GM18858 (cell line): Measurements from ENCODE around the gene HOXD9.

Experiments used
- ATAC-seq: cut with Tn5 transposase; IDR thresholded peaks from one replicate; pipeline ENCODE4 v1.9.1; 2021; ENCODE audit not compliant: unreplicated experiment

HOXD9 gene

GRCh38 chr2:176137906-176138305 lies 15.4 kb downstream of the HOXD9 start:
- no peak for ATAC-seq

DNA sequence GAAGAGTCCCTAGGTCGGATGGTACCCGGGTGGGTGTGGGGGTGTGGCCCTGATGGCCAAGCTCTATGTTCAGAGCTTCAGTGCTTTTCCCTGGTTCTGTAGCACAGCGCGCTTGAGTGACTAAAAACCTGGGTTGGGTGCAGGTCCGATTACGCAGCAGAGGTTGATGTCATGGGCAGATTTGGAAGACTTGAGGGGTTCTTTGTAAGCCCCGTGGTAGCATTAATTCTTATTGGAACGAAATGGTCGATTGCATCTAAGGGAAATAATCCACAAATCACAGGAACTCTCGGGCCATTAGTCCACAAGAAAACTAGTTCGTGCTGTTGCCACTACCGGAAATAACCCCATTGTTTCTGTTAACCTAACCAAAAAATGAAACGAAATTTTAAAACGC lies 16.0 kb downstream of the HOXD9 start:
- ATAC-seq, result no peak

GRCh38 chr2:176138923-176139660 lies 16.6 kb downstream of the HOXD9 start:
- no peak for ATAC-seq

GRCh38 chr2:176139661-176140512 lies 17.4 kb downstream of the HOXD9 start:
- ATAC-seq, result no peak

- ATAC-seq, result peak; percentile 83
These were observed 18.2 kb downstream of the HOXD9 start for GRCh38 chr2:176140513-176141317.

- ATAC-seq, result no peak
These were observed 19.8 kb downstream of the HOXD9 start for GRCh38 chr2:176142281-176142680.

GRCh38 chr2:176145085-176145969 lies 22.8 kb downstream of the HOXD9 start:
- no peak for ATAC-seq

- ATAC-seq, result no peak
These were observed 23.6 kb downstream of the HOXD9 start for GRCh38 chr2:176146101-176146500.

DNA sequence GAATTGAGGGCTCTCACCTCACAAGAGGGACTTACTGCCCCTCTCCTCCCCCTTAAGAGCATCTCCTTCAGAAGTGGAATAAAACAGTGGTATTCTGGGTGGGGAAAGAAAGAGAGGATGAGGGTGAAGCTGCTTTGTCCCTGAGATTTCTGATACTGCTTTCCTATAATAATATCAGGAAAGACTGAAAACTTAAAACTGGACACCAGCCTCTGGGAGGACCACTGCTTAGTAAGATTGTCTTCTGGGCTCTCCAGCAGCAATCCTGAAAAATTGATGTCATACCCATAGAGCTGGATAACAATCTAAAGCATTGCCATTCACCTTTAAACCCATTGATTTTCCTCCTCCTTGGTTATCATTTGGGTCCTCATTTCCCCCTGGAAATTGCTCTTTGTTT lies 24.1 kb downstream of the HOXD9 start:
- ATAC-seq, result no peak

- ATAC-seq, result no peak
These were observed 24.8 kb downstream of the HOXD9 start for GRCh38 chr2:176147210-176147799.

- no peak for ATAC-seq
These were observed 25.4 kb downstream of the HOXD9 start for GRCh38 chr2:176147800-176148496.

GRCh38 chr2:176148751-176149421 lies 26.4 kb downstream of the HOXD9 start:
- no peak for ATAC-seq

DNA sequence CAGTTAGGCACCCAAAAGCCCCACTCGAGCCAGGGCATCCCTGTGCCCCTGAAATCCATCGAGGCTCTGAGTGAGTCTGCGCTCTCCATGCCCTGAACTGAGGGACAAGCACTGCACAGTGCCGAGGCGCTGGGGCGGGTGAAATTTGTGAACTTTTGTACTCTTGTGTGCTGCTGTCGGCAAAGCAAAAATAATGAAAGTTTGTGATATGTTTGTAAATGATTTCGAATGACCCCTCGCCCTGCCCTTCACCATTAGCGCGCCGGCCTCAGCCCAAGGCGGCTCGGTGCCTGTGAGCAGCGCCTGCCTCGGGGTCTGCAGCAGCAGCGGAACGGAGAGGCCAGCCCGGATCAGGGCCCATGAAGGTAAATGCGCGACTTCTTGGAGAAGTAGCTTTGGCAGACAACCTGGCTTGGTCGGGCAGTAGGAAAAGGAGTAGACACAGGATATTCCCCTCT lies 27.0 kb downstream of the HOXD9 start:
- no peak for ATAC-seq

DNA sequence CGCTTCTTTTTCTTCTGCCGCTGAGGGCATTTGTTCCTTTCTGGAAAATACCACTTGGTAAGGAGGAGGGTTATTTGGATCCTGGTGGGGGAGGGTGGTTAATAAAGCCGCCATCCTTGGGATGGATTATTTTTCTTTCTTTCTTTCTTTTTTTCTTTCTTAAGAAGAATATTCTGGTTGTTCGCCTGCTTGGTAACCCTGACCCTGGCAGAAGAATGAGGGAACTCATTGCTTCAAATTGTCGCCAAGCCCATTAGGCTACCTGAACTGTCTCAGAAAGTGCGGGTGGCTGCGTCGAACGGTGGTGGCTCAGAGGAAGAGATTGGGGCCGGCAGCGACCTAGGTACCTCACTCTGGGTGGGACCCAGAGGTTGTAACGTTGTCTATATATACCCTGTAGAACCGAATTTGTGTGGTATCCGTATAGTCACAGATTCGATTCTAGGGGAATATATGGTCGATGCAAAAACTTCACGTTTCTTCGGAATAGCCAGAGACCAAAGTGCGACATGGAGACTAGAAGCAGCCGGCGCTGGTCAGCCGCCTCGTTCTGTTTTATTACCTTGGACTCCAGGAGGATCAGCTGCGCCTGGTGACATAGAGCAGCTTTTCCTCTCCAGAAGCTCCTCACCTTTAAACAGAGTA lies 27.5 kb downstream of the HOXD9 start:
- no peak for ATAC-seq

DNA sequence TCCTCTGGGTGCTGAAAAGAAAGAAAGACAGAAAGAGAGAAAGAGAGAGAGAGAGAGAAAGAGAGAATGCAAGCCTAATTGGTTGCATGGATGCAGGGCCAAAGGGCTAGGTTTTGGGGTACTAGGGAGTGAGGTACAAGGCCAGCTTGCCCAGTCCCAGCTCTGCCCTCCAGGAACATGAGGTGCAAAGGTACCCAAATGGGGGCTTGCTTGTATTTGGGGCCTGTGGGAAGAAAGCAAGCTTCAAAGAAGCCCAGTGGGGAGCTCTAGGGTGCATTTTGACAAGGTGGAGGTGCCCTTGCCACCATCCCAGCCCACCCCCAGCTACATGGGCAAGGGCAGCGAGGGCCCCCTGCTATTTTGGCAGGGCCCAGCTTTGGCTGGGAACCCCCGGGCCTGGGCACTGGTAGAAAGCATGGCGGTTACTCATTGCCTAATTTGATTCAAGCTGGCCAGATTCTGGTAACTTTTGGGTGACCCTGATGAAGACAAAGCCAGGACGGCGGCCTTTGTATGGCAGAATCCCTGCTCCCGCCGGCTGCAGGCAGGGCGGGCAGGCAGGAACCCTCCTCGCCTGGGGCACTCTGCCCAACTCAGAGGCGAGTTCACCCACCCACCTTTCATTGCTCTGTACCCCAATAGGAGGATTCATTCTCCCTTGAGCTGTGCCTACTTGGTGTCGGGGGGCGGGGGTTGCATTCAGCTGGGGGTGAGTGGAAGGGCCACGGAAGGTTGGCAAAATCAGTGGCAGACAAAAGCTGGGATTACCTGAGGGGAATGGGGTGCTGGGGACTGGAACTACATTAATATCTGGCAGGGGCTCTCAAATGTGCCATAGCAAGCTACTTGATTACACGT lies 28.3 kb downstream of the HOXD9 start:
- no peak for ATAC-seq

- ATAC-seq, result no peak
These were observed 29.1 kb downstream of the HOXD9 start, which contains the start of gene HOXD4 for GRCh38 chr2:176151442-176152287. Gene HOXD4 (plus strand): TSS chr2:176151550. CDS start chr2:176151634, 84 bp downstream.
